C1 segment of cervical spinal cord (tissue), 14 donors: ENCODE data around the gene STX18.

Experiments
- DNase-seq, 14 donors: peaks; one replicate each; lab custom pipeline; 2025; lab: John Stamatoyannopoulos, UW

The STX18 gene

DNA sequence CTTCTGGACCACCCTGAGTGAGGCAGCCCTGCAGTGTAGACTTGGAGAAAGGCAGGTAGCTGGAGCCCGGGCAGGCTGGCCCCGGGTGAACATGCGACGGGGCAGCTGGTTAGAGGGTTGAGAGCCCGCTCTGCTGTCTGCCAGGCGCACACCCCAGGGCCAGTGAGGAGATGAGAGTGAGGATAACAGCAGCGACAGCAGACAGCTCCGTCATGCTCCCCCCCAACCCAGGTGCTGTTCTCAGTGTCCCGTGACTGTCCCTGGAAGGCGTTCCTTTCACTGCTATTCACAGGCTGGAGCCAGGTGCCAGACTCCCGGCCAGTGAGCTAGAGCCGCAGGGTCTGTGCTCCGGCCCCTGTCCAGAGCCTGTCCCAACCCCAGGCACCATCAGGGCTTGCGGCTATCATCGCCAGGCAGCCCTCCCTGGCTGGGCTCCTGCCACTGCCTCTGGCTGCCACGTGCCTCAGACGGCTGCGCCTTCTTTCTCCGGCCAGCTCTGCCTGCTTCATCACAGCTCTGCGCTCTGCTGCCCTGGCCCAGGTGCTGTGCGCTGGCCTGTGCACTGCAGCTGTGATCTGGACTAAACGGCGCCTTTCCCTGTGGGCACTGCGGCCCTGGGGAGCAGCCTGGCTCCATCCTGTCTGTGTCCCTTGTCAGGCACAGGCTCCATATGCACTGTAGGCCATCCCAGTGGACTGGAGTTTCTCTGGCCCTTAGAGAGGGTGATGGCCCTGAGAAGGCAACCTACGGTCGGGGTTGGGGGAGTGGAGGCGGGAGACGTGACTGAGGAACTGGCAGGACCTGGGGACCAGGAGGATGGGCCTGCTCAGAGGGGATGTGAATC, 135.2 kb downstream of the STX18 start:
- no peak for DNase-seq

DNA sequence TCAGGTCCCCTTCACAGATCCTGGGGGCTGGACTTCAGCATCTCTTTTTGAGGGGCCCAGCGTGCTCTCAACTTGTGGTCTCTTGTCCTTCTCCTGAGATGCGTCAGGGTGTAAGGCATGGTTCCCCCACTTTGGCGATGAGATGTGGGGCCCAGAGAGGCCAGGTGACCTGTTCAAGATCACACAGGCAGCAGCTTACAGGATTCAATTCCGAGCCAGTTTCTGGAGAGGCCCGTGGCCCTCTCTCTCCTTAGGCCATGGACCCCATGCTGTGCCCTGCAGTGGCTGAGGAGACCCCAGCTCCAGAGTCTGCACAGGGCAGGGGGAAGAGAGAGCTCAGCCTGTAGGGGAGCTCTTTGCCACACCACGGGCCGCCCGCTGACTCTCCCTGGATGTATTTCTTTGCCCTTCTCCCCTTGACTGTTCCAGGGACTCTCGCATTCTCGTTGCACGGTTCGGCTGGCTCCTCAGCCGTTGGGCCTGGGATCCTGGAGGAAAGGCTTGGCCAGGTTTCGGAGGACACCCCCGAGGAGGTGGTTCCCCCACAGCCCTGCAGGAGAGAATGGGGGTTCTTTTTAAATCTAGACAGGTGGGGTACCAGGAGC, 136.4 kb downstream of the STX18 start:
- no peak for DNase-seq

DNA sequence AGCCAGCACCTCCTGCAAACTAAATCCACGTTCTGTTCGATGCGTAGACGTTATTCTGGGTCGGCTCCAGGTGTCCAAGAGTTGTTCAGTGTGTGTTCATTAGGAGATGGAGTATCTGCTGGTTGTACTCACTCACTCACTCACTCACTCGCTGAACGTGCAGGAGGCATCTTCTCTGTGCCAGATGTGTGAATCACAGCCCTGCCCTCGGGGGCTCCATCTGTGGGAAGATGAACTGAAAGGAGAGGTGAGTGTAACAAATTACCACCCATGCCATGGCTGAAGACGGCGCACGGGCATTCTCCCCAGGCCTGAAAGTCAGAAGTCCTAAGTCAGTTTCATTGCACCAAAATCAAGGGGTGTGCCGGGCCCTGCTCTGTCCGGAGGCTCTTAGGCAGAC, 138.9 kb downstream of the STX18 start:
- no peak for DNase-seq

DNA sequence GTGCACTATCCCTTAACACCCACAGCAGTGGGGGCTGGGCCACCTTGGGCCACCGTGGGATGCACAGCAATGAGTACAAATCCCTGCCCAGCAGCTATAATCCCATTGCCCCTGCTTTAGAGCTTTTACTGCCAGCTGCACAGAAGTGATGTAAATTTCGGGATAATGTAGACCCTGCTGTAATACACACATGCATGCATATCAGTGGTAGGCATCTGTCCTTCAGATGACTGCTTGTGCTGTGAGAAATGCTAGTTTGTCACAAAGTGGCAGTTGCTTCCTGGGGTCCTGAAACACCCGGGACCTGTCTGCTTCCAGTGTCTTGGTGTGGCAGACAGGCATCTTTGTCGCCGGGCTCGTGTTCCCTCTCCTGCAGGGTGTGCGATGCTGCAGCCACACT, 140.8 kb downstream of the STX18 start:
- no peak for DNase-seq

DNA sequence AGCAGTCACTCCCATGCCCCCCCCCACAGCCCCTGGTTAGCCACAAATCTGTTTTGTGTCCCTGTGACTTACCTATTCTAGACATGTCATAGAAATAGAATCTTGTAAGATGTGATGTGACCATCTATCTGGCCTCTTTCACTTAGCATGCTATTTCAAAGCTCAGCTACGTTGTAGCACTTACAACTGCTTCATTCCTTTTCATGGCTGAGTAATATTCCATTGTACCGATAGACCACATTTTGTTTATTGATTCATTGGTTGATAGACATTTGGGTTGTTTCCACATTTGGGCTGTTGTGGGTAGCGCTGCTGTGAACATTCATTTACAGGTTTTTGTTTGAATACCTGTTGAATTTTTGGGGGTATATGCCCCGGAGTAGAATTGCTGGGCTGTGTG, 143.4 kb downstream of the STX18 start:
- no peak for DNase-seq

DNA sequence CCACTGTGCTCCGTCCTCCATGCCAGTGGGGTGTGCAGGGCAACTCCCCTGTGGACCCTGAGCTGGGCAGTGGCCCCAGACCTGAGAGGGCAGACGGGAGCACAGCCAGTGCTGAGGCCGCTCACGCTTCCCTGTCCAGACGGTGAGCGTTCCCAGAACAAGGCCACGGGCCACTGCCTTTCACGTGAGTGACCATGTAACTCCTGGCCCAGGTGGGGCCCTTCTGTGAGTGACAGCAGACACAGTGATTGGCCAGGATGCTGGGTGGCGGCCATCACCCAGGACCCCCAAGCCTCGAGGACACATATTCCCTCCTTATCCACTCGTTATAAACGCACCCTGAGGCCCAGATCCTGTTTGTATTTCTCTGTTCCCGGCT, 144.4 kb downstream of the STX18 start:
- no peak for DNase-seq

DNA sequence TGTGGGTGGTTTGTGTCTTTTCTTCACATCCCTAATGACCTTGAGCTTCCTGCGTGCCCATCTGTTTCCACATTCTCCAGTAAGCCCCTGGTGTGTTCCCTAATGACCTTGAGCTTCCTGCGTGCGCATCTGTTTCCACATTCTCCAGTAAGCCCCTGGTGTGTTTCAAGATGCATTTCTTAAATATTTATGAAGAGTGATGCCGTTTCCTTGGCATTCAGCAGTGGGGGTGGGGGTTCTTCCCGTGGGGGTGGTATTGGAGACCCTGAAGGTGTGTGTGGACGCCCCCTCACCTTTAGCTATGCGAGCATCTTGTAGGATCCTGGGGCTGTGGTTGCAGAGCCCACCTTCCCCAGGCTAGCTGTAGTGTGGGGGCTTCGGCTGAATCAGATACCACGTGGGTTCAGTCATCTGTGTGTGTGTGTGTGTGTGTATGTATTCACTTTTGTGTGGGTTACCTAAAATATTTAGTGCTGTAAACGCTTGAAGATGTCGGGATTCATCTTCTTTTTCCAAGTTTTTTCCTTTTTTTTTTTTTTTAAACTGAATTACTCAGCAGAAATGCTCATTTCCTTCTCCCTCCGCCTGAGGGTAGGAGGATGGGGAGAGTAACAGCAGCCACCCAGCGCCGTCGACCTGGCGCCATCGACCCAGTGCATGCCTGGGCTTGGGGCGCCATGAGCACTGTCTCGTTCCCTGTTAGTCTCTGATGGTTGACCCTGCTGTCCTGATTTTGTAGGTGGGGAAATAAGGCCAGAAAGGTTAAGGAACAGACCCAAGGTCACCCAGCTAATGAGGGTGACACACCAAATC, 145.0 kb downstream of the STX18 start:
- DNase-seq = no peak

DNA sequence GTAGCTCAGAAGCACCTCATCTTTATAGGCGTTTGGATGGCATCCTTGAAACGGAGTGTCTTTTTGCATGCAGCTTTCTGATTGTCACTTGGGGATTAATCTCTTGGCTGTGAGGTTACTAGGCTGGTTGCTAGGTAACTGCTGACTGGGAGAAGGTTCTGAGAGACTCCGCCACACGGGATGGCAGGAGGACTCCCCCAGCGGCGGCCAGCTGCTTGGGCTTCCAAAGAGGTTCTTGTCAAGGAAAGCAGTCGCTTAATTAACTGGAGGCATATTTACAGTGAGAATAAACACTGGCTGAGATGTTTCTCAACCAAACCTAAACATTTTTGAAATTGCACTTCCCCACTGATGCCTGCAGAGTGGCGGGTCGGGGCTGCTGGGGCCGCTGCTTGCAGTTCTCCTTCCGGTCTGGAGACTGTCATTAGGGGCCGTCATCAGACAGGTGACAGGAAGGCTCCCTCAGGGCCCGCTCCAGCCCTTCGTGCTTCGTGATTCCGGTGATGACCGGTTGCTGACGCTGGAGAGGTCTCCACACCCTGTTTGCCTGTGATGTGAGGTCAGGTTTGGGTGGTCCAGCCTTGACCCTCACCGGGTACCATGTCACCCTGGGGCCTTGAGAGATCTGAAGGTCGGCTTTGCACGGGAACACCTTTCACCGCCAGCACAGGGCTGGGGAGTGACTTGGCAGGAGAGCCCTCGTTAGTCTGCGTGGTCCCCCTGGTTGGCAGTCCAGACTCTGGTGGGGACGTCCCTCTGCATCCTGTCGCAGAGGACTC, 145.8 kb downstream of the STX18 start:
- peak in 1 of 14 donors; percentile 12 for DNase-seq

DNA sequence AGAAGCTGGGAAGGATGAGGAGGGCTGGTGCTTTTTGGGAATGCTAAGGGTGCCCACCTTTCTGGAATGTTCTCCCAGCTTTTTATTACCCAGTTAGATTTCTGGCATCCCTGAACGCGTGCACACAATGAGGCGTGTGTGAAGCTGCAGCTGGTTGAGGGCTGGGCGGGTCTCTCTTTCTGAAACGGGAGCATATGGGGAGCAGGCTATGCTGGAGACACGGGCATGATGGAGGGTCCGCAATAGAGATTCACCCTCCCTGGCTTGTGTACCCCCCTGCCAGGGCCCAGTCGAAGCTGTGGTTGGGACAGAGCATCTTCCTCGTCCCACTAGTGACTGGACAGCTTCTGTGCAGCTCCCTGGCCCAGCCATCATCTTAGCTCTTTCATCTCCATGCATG, 146.5 kb downstream of the STX18 start:
- DNase-seq = no peak

DNA sequence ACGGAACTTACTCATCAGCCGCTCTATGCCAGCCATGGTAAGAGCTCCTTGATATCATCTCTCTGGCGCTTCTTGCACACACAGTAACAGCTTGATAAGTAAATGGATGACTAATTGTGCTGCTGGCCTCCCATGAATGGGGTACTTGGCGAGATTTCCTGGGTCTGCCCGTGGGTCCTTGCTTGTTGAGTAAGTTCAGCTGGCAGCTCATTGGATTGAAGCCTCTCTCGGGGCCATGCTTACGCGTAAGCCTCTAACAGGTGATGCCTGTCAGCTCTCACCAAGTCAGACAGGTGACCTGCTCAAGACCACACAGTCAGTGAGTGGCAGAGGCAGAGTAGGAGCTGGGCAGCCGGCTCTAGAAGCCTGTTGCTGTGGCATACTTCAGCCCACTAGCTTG, 147.2 kb downstream of the STX18 start:
- DNase-seq = no peak

DNA sequence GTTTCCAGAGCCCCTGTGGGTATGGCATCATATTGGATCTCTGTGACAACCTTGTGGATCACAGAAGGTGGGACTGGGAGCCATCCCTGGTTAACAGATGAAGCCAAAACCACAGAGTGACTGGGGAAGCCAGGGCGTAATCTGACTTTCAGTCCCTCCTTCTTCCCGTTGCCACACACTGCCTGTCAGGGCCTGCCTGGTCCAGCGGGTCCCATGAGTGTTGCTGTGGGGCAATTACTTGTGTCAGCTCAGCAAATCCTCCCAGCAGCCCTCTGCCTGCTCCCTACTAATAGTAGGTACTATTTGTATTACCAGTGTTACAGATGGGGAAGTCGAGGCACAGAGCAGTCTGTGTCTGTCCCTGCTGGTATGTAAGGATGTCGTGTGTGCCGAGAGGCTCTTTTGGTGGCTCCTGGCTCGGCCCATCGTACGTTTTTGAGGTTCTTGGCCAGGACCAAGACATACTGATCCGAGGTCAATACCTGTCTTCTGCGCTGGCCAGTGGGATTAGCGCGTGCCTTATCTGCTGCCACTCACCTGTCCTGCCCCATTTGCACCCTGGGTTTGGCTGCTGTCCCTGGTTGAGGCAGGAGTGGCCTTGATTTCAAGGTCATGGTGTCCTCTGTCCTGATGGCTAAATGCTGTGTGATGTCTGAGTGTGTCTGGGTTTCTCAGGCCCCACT, 149.2 kb downstream of the STX18 start:
- DNase-seq = no peak

DNA sequence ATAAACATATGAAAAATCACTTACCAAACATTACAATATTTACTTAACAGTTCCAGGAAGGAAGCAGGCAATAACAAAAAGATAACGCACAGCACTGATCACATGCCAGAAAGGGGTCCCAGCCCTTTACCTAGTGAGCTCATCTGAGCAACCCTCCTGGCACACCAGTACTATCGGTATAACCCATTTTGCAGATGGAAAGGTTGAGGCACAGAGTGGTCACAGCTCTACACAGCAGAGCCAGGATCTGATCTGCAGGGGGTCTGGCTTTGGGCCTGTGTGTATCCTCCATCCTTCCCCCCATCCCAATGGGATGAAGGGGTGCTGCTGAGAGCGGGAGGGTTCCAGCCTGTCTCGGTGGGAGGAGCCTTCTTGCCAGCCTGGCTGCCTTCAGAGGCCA, 150.0 kb downstream of the STX18 start:
- DNase-seq = no peak

DNA sequence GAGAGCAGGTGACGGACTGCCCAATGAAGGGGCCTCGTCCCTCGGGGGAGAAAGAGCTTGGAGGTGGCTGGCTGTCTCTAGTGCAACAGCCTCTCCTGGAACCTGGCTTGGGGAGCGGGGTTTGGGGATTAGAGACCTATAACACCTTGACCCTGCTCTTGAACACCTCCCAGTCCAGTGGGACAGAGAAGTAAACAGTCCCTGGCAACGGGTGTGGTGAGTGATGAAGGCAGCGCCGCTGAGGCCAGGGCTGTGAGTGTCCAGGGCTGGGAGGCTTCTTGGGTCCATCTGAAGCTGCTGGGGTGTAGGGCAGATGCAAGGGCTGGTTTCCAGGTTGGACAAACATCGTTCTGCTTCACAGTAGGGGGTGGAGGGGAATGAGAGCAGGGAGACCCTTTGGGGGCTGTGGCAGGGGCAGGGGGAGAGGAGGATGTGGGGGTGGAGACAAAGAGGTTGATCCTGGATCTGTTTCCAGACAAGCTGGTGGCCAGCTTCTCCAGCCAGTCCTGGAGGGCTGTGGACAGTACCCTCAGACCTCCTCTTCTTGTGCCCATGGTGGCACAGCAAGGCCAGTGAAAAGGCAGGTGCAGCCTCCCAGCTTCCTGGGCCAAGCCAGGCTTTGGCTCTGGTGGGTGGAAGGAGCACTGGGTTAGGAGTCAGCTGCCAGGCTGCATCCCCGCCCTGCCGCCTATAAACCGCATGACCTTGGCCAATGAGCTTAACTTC, 151.2 kb downstream of the STX18 start:
- DNase-seq = no peak

DNA sequence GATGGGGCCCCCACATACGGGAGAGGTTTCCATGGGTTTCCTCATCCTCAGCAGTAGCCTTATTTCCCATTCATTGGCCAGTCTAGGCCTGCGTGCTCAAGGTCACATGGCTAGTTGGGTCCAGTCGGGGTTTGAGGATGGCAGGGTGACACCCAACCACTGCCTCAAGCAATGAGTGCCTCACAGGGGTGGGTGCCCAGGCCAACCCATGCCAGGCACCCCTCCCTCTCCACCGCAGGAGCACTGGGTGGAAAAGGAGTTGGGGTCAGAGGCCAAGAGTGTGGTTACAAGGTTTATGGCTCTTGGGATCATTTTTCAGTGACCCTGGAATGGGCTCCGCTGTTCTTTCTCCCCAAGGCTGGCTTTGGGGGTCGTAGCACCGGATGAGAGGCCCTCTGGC, 151.8 kb downstream of the STX18 start:
- DNase-seq = no peak

DNA sequence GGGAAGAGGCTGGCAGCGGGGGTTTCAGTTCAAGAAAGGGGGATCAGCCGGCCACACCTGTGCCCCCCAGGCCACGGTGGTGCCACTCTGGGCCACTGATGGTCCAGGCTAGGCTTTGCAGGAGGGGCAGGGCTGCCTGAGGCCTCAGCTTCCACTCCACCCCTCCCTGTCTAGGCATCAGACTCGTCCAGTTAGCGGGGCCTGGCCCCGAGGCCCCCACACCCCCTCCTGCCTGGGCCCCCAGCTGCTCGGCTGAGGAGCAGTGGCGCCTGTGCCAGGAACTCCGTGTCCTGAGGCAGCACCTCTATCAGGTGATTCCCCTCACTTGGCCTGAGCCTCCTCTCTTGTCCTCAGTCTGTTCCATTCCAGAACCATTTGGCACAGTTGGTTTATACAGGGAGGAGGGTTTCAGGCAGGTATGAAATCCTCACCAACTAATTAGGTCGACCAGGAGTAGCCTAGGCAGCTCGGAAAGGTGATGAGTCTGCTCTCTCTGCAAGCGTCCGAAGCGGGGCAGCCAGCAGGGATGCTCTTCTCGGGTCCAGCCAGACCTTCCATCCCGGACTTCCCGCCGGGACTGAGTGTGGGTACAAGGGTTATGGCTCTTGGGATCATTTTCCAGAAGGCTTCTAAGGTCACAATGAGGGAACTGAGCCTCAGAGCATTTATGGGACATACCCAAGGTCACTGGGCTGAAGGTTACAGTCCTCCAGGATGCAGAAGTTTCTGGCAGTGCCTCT, 152.8 kb downstream of the STX18 start:
- DNase-seq = peak in 1 of 14 donors; percentile 87

DNA sequence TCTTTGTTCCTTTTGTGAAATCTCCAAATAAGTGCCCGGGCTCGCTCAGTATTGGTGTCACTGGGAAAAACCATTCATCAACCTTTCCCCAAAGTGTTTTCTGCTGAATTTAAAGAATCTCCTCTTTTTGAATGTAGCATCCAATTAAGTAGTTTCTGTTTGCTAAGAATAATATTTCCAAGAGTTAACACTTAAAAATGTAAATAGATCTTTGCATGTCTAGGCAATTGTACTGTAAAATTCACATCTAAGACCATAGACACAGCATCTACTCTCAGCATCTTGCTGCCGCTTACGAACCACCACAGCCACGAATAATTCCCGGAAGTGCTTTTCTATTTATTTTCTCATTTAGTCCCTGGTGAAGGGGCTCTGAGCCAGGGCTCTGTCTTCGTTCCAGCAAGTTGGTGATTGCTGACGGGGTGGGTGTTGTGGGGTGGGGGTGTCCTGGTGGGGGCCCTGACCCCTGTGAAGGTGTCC, 153.5 kb downstream of the STX18 start:
- no peak for DNase-seq

DNA sequence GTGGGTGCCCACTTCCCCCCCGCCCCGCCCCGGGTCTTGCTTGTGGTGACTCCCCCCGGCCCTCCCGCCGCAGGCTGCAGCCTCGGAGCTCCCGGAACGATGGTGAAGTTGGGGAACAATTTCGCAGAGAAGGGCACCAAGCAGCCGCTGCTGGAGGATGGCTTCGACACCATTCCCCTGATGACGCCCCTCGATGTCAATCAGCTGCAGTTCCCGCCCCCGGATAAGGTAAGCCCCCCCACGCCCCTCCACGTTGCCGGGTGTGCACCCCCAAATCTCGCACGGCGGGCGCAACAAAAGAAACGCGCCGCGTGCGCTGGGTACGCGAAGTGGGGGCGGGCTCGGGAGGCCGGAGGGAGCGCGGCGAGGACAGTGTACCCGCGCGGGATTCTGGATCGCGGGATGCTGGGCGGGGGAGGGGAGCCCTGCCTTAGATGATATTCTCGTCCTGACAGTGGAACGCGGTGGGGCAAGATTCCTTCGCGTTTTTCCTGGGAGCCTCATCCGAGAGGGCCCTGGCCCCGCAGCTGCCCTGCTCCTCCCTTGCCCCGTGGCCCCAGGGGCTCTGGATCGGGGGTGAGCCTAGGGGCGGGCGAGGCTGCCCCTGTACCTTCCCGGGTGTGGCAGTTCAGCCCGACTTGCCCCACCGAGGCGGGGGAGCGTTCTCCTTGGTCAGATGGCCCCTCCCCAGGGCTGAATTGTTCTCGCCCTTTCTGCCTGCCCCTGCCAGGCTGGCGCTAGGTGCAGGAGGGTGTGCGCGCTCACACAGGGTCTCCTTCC, 154.1 kb downstream of the STX18 start:
- DNase-seq = peak in 1 of 14 donors; percentile 58

DNA sequence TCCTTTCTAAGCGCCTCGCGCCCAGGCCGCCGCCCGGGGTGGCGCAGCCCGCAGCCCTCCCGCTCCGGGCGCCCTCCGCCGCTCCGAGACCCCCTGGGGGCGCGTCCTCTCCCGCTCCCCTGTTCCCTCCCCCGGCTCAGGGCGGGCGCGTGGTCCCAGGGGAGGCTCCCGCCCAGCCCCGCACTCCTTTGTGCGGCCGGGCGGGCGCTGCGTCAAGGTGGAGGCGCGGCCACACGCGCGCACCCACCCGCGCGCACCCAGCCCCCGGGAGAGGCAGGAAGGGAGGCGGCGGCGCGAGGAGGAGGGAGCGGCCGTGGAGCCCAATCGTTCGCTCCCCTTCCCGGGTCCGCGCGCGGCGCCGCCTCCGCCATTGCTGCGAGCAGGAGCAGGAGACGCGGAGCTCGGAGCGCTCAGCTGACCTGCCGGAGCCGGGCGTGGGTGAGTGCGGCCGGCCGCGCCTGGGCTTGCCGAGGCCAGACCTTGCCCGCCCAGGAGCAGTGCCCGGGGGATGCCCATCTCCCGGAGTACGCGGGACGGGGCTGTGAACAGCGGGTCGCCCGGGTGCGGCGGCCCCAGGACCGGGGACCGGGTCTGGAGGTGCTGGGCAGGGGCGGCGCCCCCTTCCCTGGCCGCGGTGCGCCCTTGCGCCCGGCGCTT, 155.0 kb downstream of the STX18 start, which contains the start of gene NSG1:
Gene NSG1, plus strand, starts transcription at position 367 of the 657 bp plus-strand sequence. CDS start 528 bp downstream, outside the sequence.
- DNase-seq = peak in 1 of 14 donors; percentile 43
